NB4 (cell line): Measurements from ENCODE around the gene SPP1.

Source experiments
- CTCF ChIP-seq: IDR thresholded peaks from one replicate; pipeline ENCODE4 v1.5.1; 2012; ENCODE audit warnings: low read depth, low read length
- MAX ChIP-seq: IDR thresholded peaks from 2 replicates; pipeline ENCODE4 v1.6.1; 2011; ENCODE audit warnings: low read depth, low read length
- MYC ChIP-seq: IDR thresholded peaks from 2 replicates; pipeline ENCODE4 v1.6.1; 2011; ENCODE audit warnings: low read depth, low read length
- POLR2A ChIP-seq: IDR thresholded peaks from 2 replicates; pipeline ENCODE4 v1.6.1; 2011; ENCODE audit warnings: mild to moderate bottlenecking; ENCODE audit not compliant: insufficient read length; ENCODE audit errors: extremely low read depth

GRCh38 chr4:87962398-87963146 is 12.9 kb upstream of the SPP1 start:
- TF ChIP-seq CTCF (no peak), MAX (no peak), MYC (no peak), POLR2A (no peak)
